ENCODE results near the gene NDFIP2.

DNA sequence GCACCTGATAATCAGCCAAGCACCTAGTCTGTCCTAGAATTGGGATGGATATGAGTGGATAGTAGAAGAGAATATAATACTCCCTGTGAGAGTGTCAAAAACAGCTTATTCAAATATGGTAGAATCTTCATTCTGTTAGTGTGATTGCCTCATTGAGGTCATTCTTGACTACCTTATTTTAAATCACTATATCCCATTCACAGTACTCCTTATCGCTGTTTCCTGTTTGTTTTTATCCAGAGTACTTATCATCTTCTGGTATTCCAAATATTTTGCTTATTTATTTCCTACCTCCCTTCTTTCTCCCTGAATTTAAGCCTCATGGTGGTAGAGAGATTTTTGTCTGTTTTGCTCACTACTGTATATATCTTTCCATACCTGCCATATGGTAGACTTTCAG lies 9.9 kb downstream of the NDFIP2 start:
- TF ChIP-seq RCOR1 (IDR thresholded peaks at IDR 0.05; ENCODE audit: low read depth, low read length): no peak
- TF ChIP-seq MAZ (IDR thresholded peaks at IDR 0.05; ENCODE audit: borderline replicate concordance, low read depth, low read length): no peak
- TF ChIP-seq FOSB (CRISPR knock-in tag; IDR thresholded peaks at IDR 0.05): no peak
- no peak for TF ChIP-seq JUNB (IDR thresholded peaks at IDR 0.05)
- TF ChIP-seq, protein P1, sequence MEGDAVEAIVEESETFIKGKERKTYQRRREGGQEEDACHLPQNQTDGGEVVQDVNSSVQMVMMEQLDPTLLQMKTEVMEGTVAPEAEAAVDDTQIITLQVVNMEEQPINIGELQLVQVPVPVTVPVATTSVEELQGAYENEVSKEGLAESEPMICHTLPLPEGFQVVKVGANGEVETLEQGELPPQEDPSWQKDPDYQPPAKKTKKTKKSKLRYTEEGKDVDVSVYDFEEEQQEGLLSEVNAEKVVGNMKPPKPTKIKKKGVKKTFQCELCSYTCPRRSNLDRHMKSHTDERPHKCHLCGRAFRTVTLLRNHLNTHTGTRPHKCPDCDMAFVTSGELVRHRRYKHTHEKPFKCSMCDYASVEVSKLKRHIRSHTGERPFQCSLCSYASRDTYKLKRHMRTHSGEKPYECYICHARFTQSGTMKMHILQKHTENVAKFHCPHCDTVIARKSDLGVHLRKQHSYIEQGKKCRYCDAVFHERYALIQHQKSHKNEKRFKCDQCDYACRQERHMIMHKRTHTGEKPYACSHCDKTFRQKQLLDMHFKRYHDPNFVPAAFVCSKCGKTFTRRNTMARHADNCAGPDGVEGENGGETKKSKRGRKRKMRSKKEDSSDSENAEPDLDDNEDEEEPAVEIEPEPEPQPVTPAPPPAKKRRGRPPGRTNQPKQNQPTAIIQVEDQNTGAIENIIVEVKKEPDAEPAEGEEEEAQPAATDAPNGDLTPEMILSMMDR (IDR thresholded peaks at IDR 0.05): no peak
- TF ChIP-seq, protein P2, sequence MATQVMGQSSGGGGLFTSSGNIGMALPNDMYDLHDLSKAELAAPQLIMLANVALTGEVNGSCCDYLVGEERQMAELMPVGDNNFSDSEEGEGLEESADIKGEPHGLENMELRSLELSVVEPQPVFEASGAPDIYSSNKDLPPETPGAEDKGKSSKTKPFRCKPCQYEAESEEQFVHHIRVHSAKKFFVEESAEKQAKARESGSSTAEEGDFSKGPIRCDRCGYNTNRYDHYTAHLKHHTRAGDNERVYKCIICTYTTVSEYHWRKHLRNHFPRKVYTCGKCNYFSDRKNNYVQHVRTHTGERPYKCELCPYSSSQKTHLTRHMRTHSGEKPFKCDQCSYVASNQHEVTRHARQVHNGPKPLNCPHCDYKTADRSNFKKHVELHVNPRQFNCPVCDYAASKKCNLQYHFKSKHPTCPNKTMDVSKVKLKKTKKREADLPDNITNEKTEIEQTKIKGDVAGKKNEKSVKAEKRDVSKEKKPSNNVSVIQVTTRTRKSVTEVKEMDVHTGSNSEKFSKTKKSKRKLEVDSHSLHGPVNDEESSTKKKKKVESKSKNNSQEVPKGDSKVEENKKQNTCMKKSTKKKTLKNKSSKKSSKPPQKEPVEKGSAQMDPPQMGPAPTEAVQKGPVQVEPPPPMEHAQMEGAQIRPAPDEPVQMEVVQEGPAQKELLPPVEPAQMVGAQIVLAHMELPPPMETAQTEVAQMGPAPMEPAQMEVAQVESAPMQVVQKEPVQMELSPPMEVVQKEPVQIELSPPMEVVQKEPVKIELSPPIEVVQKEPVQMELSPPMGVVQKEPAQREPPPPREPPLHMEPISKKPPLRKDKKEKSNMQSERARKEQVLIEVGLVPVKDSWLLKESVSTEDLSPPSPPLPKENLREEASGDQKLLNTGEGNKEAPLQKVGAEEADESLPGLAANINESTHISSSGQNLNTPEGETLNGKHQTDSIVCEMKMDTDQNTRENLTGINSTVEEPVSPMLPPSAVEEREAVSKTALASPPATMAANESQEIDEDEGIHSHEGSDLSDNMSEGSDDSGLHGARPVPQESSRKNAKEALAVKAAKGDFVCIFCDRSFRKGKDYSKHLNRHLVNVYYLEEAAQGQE (IDR thresholded peaks at IDR 0.05): no peak
- no peak for TF ChIP-seq ZC3H11A (IDR thresholded peaks at IDR 0.05)
- TF ChIP-seq, protein P3, sequence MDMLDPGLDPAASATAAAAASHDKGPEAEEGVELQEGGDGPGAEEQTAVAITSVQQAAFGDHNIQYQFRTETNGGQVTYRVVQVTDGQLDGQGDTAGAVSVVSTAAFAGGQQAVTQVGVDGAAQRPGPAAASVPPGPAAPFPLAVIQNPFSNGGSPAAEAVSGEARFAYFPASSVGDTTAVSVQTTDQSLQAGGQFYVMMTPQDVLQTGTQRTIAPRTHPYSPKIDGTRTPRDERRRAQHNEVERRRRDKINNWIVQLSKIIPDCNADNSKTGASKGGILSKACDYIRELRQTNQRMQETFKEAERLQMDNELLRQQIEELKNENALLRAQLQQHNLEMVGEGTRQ (IDR thresholded peaks at IDR 0.05): no peak
- no peak for TF ChIP-seq EP300 (IDR thresholded peaks at IDR 0.05)
- TF ChIP-seq TP53 (CRISPR knock-in tag; IDR thresholded peaks at IDR 0.05): no peak

Data from A549 (cell line).